Embryonic facial prominence (tissue), 1 donor: ENCODE results near the gene GPR61.

ENCODE experiments used
- DNase-seq: peaks from one replicate; pipeline ENCODE4 v3.0.0-alpha.2; 2016; ENCODE audit errors: extremely low spot score

Gene GPR61

DNA sequence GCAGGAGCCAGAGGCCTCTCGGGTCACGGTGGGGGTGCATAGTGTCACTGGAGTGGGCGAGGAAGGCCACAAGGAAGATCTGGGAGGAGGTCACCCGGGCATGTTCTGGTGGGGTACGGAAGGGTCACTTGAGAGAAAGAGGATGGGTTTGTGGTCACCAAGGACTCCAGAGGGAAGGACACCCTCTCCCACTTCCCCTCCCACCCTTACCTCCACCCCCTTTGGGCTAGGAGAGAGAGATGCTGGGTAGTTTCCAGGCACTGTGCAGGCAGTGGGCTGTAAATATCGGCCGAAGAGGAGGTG, 30.8 kb upstream of the GPR61 start:
- no peak for DNase-seq

DNA sequence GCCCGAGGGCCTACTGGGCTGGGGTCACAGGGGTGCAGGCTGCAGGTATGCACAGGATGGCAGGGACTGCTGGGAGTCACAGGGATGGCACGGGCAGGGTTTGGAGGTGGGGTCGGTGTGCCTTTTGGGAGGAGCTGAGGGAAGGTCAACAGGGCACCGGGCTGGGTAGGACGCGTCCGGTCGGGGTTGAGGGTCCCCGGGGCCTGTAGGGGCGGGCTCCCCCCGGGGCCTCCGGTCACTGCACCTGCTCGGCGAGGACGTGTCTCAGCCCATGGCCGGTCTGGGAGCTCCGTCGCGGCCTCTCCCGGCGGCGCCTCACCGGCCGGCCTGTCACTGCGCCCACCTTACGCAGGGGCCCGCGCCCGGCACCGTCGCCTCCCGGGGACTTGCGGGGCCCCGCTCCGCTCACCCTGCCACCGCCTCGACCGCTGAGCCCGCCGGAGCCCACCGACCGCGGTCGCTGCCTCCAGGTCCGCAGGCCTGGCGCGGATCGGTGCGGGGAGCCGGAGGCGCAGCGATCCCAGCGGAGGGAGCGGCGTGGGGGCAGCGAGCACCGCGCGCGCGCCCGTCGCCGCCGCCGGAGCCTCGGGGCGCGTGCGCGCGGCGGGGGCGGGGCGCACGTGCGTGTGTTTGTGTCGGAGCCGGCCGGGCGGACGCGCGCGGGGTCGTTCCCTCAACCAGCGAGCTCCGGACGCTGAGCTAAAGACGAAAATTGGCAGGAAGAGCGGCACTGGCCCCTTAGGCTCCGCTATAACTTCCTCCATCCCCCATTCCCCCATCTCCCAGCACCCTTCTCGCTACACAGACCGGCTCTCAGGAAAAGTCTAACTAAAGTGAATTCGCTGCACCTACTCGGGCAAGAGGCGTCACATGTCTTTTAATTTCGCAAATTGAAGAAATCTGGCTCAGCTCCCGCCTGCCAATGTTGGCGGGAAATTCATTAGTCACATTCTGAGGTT, 30.2 kb upstream of the GPR61 start, which contains the start of gene AMIGO1:
TSS of gene AMIGO1 (minus strand) at position 552 of the 959 bp plus-strand sequence. CDS start 815 bp downstream, outside the sequence.
- DNase-seq, result peak; percentile 42

DNA sequence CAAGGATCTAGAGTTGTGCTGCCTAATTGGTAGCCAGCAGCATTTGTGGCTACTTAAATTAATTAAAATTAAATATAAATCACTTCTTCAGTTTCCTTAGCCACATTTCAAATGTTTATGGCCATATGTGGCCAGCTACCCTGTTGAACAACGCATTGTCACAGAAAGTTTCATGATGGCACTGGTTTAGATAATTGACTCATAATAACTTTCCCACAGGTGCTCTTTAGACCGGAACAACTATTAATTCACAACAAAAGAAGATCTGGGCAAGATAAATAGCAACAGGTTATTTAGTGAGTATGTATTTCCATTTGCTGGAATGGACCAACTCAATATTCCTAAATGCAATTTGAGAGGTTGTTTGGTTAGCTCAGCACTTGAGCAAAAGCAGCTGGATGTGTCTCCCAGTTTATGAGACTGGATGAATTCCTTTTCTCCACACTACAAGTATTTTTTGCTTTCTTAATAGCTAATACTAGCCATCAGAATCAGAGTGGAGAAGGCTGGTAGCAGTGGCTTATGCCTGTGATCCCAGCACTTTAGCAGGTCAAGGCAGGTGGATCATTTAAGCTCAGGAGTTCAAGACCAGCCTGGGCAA, 26.5 kb upstream of the GPR61 start:
- no peak for DNase-seq

DNA sequence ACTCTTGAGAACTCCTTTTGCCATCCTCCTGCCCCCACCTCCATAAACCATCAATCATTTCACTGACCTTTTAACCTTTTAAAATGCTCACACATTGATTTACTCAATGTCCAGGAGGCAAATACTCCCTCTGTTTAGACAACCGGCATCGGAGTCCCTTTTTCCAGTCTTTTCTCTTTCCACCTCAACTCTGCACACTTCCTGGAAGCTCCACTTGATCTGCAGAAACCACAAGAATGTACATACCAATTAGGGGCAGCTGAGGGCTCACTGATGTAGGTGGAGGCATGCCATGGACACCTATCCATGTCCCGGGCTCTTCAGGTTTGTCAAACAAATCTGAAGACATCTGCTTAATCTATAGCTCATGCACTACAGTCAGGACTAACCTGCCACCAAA, 24.8 kb upstream of the GPR61 start:
- no peak for DNase-seq

DNA sequence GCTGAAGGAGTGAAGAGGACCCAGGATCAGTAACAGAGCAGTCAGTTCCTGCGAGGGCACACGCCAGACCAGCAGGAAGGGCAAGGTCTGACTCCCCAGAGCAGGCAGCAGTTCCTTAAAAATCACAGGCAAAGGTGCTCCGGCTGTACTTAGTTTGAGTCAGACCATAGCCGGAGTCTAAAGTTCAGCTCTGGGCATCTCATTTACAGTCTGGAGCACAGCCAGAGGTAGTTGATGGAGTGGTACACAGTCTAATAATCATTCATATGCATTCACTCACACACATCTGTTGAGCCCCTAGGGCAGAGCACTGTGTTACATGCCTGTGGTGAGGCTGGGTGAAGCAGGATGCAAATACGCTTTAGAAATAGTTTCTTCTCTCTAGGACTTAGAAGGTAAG, 22.8 kb upstream of the GPR61 start:
- DNase-seq, result no peak

DNA sequence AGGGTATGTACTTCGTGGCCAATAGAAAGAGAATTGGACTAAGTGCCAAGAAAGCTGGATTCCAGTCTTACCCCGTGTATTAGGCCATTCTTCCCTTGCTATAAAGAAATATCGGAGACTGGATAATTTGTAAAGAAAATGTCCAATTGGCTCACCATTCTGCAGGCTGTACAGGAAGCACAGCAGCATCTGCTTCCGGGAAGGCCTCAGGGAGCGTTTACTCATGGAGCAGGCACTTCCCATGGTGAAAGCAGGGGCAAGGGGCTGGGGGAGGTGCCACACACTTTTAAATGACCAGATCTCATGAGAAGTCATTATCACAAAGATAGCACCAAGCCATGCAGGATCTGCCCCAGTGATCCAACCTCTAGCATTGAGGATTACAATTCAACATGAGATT, 22.3 kb upstream of the GPR61 start:
- no peak for DNase-seq

DNA sequence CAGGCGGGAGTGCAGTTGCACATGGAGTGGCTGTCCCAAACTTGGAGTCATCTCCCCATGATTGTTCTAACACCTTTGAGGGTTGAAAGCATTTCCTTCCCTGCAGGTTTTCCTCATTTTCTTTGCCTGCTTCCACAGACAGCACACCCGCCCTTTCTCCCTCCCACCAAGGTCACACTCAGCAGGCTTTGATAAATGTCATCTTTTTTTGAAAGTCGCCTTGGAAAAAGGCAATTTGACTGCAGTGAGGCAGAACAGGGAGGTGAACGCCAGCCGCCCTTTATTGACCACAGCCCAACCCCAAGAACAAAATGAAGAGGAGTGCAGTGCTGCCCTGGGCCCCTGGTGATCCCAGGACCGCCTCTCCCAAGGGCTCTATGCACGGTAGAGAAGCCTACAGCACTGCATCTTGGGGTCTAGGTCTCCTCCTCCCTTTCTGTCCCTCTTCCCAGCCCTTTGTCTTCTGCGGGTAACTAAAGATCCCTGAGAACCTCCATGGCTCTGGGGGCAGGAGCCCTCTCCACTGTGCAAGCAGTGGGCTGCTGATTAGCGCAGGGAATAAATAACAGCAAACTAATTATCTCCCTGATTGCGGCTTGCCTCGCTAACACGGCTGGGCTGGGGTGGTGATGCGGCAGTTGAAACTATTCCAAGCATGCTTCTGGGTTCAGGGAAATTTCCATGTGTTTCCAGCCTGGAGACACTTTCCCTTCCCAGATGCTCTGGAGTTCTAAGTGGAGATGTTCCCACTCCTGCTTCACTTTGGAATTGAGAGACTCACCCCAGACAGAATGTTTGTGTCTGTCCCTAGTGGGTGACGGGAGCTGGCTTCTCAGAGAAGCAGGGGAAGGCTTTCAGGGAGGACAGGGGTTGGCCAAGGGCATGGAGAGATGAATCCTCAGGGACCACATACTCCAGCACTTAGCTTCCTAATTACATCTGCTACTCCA, 18.4 kb upstream of the GPR61 start:
- DNase-seq, result no peak

DNA sequence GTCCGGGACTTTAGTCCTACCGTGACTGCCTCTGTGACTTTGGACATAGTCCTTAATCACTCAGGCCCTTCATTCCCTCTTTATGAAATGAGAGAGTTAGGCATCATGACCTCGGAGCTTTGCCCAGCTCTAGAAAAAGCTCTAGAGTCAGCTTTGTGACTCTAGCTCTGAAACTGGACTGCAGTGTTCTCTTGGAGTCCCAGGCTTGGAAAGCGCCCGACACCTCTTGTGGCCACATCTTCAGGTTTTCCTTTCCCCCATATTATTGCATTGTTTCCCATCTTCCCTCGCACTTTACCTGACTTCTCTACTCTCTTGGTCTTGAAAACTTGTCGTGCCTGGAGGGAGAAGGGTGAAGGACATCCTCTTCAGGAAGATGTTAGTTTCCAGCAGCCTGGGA, 17.6 kb upstream of the GPR61 start:
- DNase-seq, result no peak

DNA sequence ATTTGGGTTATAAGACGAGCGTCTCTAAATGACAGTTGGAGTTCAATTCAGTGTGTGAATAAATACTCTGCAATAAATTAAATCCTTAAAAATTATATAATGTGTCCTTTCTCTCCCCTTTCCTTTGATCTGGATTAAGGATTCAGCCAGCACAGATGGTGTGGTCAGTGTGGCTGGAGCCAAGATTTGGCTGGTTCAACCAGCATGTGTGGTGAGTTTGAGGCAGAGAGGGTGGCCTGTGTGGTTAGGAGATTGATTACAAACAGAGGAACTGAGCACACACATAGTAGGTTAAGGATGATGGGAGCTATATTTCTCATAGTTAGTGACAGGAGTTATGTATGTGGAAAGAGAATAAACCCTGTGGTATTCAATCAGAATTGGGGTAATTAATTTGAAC, 16.0 kb upstream of the GPR61 start:
- DNase-seq, result no peak

DNA sequence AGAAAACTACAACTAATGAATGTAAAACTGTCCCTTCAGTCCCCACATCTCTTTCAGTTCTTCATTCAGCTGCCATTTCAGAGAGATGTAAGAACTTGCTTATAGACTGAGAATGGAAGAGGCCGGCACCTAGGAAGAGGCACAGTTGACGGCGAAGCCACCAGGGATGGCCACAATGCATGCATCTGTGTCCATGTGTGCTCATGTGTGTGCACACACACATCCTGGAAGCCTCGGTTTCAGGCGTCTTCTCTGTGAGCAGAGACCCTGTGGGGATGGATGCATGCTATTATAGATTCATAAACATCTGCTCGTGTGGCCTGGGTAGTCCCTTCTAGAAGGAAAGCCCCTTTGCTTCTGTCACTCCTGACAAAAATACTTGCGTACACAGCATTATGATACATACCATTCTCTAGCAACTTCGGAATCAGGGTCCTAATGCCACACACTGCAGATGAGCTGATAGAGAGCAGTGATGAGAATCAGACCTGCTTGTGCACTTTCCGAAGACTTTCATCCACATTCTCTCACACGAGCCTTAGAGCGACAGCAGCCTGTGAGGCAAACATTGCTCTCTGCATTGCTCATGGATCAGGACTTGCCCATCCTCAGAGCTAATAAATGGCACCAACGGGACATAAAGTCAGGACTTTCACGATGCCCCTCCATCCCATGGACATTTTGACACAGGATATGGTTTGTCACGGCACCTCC, 12.4 kb upstream of the GPR61 start:
- DNase-seq, result no peak

DNA sequence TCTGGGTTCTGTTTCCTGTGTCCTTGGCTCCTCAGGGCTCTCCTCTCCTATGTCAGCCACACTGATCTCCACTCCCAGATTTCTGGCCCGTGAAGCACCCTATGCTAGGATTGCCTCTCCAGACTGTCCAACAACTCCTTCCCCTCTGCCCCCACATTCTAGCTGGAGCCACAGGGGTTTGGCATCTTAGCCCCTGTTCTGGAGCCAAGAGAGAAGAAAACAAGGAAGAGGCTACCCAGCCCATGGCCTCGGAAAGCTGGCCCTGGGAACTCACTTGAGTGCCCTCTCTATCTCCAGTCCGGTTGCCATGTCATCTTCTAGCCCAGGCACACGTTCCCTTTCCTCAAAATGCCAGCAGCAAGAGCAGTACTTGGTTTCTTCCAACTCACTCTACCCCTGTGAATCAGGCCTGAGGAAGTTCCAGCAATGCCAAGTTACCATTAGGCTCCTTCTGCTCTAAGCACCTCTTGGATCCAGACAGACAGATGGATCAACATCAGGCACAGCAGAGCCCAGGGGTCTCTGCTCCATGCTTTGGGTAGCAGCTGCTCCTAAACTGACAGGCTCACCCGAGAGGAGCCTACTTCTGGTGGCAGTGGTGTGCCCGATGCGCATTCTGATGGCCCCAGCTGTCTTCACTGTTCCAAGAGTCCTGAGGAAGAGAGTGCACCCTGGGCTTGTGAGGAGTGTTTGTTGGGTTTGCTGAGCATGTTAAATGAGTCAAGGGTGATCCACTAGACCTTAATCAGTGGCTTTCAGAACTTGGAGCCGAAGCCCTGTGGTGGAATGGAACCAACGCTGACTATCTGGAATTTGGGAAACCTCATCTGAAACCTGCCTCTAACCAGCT, 11.6 kb upstream of the GPR61 start:
- DNase-seq, result no peak

DNA sequence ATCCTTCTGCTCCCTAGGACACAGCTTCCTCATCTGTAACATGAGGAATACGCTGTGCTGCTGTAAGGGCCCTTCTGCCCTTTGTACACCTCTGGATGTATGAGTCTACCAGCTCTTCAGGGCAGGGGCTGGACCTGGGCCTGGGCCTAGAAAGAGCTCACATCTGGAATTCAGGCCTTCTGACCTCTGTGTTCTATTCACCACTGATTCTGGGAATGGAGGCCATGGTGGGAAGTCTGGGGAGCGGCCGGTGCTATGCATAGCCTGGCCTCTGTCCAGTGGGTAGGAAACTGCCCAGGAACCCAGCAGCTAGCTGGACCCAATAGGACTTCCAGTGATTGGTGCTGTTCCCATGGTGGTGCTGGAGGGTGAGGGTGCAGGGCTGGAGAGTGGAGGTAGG, 11.0 kb upstream of the GPR61 start:
- DNase-seq, result no peak

DNA sequence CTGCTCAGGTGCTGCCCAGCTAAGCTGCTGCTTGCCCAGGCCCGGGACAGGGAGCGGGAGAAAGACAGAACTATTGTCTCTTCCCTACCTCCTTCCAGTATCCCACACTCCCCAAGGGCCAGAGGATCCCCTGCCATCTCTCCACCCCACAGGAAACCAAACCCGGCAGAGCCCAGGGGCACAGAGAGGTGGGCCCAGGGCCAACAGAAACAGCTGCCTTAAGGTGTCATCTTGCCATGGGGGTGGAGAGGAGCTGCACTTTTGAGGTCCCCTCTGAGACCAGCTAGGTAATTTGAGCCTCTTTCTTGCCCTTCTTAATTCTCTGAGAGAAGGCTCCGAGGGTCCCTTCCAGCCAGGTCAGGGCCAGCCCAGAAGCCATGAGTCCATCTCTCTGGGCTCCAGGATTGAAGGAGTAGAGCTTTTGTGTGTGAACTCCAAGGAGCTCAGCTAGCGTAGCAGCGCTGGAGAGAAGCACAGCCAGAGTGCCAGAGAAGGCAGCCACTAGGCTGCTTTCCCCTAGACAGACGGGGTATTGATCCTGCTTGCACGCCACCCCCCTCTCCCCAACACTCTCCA, 9.7 kb upstream of the GPR61 start:
- DNase-seq, result no peak

DNA sequence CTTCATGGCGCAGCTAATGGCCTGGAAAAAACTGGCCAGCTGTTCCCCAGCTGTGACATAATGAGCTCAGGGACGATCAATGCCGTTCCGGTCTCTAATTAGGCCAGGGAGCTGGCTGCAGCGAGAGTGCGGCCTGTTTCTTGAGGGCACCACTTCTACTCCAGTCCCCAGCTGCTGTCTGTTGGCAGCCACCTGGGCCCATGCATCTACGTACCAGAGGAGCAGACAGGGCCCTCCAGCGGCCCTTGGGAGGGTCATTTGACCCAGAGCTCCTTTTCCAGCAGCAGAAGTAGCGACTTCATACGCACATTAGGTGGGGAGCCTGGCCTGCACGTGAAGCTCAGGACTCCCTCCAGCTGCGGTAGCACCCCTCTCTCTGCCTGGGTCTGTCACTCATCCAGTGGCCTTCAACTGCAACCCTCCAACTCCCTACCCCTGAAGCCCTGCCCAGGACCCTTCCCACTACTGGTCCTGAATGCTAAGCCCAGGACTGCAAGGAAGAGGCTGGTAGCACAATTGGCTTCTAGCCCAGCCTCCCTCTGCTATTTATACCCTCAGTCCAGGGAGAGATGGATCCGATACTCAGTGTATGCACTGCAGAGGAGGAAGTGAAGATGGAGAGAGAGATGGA, 9.1 kb upstream of the GPR61 start:
- no peak for DNase-seq

DNA sequence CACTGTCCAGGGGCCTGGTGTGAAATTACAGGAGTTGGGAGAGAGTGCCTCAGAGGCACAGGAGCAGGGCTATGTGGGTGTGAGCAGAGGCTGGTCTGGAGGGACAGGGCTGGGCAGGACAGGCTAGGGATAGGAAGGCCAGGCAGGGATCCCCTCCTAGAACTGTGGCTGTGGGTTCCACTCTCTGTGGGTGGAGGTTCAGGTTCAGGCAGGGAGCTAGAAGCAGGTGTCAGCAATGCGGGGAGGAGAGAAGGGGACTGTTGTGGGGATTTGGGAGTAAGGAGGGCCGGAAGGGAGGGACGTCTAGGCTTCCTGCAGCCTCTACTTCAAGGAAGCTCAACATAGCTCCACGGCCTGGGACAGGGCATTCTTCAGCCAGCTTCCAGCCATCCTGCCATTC, 8.3 kb upstream of the GPR61 start:
- DNase-seq, result no peak

DNA sequence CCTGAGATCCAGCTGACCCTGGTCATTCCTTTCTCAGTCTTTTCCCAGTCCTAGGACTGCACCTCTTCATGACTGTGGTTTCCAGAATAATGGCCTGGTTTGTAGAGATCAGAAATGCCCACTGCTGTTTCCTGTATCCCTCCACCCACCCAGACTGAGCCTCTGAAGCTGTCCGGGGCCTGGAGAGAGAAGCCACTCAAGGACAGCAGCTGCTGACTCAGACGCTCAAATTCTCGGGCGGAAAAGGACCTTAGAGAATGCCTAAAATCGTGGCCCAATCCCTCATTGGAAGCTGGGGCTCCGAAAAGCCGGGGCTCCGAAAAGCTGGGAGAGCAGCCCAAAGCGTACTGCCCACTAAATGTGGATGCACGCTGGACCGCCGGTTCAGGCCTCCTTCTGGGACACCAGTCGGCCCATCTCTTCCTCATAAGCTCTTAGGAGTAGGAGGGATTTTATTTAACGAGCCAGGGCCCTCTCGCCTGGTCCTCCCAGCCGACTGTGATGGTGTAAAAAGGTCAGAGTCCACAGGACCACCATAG, 7.8 kb upstream of the GPR61 start:
- DNase-seq, result no peak

DNA sequence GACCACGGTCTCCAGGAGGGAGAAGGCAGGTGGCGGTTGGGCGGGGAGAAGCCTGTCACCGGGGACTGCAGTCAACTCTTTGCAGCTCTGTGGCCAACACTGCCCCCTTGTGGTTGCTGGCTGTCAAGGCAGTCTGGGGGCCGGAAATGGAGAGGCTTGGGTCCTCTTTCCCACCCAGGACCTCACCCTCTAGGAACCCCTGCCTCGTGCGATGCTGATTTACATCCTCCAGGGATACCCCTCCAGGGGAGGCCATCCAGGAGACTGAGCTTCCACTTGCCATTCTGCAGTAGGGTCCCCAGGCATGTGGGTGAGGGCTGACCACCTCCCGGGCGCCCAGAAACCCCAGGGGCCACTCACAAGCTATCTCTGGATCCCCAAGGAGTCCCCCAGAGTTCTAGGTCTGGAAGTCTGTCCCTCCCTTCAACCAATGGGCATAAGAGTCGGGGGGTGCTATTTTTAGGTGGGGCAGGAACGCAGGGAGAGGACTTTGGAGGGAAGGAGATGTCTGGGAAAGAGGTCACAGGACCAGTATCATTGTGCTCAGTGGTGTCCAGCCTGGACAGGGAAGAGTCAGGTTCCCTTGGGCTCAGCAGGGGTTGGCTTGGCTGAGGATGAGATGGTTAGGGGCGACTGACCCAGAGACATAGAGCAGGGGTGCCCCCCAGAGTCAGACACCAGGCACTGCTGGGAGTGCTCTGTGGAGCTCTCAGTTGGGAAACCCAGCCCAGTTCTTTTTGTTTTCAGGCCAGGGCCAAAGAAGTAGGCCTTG, 7.1 kb upstream of the GPR61 start:
- no peak for DNase-seq

DNA sequence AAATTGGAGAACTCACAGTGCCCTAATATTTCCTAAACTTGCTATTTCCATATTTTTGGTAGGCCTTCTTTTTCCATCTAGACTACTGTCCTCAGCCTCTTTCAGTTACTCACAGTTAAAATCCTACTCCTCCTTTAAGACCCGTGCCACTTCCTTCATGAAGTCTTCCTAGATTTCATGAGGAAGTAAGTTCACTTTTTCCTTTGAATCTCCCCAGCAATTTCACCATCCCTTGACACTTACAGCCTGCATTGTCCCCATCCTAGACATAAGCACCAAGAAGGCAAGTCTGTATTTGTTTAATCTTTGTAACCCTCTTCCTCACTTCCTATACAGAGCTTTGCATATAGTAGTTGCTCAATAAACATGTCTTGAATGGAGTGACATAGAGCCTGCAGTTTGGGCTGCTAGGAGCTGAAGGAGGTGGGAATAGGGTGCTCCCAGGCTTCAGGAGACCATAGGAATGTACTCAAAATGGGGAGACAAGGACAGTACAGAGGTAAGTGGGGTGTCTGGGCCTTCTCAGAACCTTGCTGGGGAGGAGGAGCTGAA, 5.3 kb upstream of the GPR61 start:
- DNase-seq, result no peak

DNA sequence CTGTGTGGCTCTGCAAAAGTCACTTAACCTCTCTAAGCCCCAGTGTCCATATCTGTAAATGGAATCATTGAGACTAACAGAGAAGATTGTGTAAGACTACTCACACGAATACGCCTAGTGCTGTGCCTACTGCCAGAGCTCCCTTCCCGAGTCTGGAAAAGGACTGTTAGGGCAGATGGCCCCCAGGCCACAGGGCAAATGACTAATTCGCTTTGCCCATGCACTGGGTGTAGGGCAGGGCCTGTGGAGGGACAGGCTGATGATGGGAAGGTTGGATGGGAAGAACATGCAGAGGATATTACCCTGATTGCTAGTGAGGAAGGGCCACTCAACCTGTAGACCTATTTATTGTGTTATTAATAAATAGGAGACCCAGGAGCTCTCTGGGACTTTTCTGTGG, 4.2 kb upstream of the GPR61 start:
- no peak for DNase-seq
